GM10248 (cell line): Measurements from ENCODE around the gene POLR2C.

Experiments used
- CTCF ChIA-PET: fragments of 300-600 bp; sonication (Branson Sonifier 250); formaldehyde crosslinking; extraction: SDS; loops from one replicate; lab custom pipeline; 2021; ENCODE audit warnings: antibody characterized with exemption; lab: Yijun Ruan, JAX
- POLR2A ChIA-PET: fragments of 350-650 bp; sonication (Branson Sonifier 250); formaldehyde crosslinking; extraction: SDS; loops from one replicate; lab custom pipeline; 2020; ENCODE audit warnings: antibody characterized with exemption; lab: Yijun Ruan, JAX
- DNase-seq: peaks from one replicate; pipeline ENCODE4 v3.0.0; 2012; ENCODE audit errors: extremely low spot score
- CTCF ChIP-seq: IDR thresholded peaks from 2 replicates; pipeline ENCODE4 v1.5.1; 2012; ENCODE audit warnings: mild to moderate bottlenecking, low read depth; ENCODE audit errors: extremely low read depth, missing control alignments, control extremely low read depth

Gene POLR2C

DNA sequence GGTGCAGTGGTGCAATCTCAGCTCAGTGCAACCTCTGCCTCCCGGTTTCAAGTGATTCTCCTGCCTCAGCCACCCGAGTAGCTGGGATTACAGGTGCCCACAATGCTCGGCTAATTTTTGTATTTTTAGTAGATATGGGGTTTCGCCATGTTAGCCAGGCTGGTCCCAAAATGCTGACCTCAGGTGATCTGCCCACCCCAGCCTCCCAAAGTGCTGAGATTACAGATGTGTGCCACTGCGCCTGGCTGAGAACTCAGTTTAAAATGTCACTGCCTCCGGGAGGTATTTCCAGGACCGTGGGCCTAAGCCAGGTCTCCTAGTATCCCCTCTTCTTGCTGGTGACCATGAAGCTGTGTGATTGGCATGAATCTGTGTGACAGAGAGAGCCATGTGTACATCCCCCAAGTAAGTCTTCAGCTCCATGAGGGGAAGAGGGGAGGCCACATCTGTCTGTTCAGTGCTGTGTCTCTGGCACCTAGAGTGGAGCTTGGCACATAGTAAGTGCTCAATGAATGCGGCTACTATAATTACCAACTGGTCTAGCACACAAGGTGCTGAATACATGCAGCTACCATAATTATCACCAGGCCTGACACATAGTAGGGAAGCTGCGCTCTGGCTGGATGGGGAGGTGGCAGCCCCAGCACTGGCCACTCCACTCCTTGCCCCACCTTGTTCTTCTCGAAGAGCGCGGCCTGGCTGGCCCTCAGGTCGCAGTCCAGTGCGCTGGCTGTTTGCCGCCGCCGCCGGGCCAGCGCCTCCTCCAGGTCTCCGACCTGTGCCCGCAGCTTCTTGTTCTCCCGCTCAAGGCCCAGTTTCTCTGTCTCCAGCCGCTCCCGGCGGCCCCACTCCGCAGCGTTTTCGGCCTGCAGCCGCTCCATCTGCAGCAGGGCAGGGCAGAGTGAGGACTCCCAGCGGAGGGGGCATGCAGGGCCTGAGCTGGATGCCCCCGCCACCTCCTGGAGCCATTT, 55.2 kb downstream of the POLR2C start:
- no peak for DNase-seq
- CTCF ChIA-PET, result interaction anchor here (1.1 to 6.2 kb wide), 15 partner anchors 8 to 218 kb away, joined by 3 to 85 read pairs (median 8); partner anchors contain the start of genes DOK4 and POLR2C
- POLR2A ChIA-PET, result no interaction called here
- TF ChIP-seq CTCF, result no peak

DNA sequence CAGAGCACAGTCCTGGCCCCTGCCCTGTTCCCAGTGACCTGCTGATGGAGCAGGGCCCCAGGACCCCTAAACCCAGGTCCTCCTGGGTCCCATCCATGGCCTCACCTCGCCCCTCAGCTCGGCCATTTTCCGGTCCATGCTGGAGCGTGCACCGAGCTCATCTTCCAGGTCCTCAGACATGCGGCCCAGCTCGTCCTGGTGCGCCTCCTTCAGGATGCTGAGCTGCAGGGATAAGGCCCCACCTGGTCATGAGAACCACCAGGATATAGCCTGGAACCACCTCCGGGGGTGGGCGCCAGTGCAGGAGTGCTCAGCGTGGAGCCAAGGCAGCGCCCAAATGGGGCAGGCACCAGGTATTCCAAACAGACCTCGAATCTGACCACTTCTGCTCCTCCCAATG, 56.0 kb downstream of the POLR2C start:
- no peak for TF ChIP-seq CTCF
- POLR2A ChIA-PET, result no interaction called here
- CTCF ChIA-PET, result interaction anchor here (1.1 to 6.2 kb wide), 23 partner anchors 9 to 367 kb away, joined by 3 to 85 read pairs (median 9); partner anchors contain the start of genes ADGRG5, DOK4 and POLR2C
- no peak for DNase-seq

DNA sequence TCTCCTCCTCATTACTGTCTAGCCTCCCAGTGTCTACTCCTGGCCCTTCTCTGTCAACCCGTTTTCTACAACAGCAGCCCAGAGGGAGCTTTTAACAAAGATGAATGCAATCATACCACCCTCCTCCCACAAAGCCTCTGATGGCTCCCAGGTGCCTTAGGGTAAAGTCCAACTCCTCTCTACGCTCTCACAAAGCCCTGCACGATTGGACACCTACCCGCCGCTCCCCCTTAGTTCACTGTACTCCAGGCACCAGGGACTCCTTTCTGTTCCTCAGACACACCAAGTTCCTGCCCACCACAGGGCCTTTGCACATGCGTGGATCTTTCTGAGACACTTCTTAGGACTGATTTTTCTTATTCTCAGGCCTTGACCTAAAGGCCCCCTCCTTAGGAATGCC, 56.4 kb downstream of the POLR2C start:
- no peak for TF ChIP-seq CTCF
- ChIA-PET POLR2A (no interaction called here), CTCF (interaction anchor here (0.8 to 6.2 kb wide), 25 partner anchors 9 to 368 kb away, joined by 3 to 85 read pairs (median 11); partner anchors contain the start of genes ADGRG5, DOK4 and POLR2C)
- DNase-seq, result no peak

DNA sequence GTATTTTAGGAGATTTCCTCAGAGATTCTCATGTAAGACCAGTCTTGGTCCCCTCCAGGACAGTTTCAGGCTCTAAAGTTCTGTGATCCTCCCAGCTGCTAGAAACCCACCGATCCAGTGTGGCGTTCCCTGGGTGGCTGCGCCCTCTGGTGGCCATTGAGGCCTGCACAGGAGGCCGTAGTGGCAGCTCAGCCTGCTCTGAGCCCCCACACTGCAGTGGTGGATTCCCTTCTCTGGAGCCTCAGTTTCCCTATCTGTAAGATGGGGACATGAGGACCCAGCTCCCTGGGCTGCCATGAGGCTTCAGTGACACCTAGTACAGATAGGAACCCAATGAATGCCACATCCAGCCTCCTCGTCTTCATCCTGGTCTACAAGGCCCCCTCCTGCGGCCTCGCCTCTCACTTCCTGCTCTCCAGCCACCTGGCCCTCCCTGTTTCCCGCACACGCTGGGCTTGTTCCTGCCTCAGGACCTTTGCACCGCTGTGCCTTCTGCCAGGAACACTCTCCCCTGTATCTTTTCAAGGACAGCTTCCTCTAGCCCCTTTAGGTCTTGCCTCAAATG, 57.4 kb downstream of the POLR2C start:
- DNase-seq, result peak; percentile 89

More for the DNA sequence above, 57.4 kb downstream of the POLR2C start:
- ChIA-PET POLR2A (interaction anchor here (0.6 kb wide), 1 partner anchor 10 kb away, joined by 4 read pairs; no protein-coding TSS in a partner anchor), CTCF (interaction anchor here (0.6 to 6.2 kb wide), 54 partner anchors 8 to 369 kb away, joined by 3 to 85 read pairs (median 4); partner anchors contain the start of genes ADGRG5, ARL2BP, CIAPIN1 and COQ9)
- TF ChIP-seq CTCF, result peak; percentile 98
